ENCODE data around the gene BMP8B.

BMP8B gene

DNA sequence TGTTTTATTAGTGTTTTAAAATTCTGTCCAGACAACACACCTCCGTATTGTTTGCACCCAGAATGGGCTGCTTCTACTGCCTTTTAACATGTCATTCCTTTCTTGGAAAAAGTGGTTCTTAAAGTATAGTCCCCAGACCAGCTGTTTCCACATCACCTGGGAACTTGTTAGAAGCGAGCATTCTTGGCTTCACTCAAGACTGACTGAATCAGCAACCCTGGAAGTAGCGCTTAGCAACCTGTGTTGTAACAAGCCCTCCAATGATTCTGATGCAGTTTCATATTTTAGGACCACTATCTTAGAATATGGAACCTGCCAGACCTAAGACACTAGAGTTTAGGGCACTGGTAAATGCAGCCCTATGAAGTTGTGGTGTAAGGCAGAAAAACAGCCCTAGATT, 55.9 kb downstream of the BMP8B start:
- TF ChIP-seq ZFX (IDR thresholded peaks at IDR 0.05; ENCODE audit: borderline replicate concordance): no peak
- TF ChIP-seq, protein P1, sequence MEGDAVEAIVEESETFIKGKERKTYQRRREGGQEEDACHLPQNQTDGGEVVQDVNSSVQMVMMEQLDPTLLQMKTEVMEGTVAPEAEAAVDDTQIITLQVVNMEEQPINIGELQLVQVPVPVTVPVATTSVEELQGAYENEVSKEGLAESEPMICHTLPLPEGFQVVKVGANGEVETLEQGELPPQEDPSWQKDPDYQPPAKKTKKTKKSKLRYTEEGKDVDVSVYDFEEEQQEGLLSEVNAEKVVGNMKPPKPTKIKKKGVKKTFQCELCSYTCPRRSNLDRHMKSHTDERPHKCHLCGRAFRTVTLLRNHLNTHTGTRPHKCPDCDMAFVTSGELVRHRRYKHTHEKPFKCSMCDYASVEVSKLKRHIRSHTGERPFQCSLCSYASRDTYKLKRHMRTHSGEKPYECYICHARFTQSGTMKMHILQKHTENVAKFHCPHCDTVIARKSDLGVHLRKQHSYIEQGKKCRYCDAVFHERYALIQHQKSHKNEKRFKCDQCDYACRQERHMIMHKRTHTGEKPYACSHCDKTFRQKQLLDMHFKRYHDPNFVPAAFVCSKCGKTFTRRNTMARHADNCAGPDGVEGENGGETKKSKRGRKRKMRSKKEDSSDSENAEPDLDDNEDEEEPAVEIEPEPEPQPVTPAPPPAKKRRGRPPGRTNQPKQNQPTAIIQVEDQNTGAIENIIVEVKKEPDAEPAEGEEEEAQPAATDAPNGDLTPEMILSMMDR (IDR thresholded peaks at IDR 0.05): no peak
- no peak overlapping the region for H3K27ac ChIP-seq

DNA sequence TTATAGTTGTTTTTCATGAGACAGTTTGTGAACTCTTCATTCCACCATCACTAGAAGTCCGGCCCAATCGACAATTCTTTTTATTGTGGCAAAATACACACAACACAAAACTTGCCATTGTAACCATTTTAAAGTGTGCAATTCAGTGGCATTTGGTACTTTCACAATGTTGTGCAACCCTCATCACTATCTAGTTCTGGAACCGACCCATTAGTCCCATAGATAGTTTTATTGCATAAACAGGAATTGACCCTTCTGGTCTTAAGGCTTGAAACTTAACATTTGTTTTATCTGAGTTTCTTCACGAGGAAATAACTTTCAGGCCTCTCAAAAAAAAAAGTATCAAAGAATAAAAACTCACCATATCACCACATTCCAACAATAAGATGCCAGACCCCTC, 58.8 kb downstream of the BMP8B start:
- no peak for TF ChIP-seq ZFX (IDR thresholded peaks at IDR 0.05; ENCODE audit: borderline replicate concordance)
- TF ChIP-seq, protein P1 (IDR thresholded peaks at IDR 0.05): no peak
- H3K27ac ChIP-seq: no peak overlapping the region

DNA sequence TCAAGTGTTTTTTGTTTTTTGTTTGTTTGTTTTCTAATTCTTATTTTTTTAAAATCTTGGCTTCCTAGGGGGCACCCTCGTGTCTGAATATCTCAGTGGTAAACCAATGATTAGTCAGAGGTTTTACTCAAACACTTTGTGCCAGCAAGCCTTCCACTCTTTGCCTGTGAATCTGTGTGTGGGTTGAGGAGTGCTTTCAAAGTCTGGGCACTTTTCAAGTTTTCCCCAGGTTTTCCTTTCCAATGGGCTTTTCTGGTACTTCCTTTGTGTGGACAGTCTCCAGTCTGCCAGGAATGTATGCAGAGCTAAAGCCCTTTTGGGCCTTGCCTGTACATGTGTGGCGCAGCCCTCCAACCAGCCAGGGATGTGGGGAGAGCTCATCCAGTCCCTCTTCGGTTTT, 59.6 kb downstream of the BMP8B start:
- no peak overlapping the region for H3K27ac ChIP-seq
- TF ChIP-seq, protein P1 (IDR thresholded peaks at IDR 0.05): no peak
- no peak for TF ChIP-seq ZFX (IDR thresholded peaks at IDR 0.05; ENCODE audit: borderline replicate concordance)

DNA sequence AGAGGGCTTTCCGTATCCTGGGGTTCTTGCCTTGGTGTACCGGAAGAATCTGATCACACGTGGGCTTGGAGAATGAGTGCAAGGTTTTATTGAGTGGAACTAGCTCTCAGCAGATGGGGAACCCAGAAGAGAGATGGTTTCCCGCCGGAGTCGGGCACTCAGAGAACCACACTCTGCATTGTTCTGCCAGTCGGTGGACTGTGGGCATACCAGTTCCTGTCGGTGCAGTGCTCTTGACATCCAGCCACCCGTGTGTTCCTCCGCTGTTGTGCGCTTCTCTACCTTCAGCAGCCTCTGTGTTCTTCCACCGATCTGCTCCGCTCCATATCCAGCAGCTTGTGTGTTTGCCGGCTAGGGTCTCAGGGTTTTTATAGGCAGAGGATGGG, 60.7 kb downstream of the BMP8B start:
- no peak for TF ChIP-seq ZFX (IDR thresholded peaks at IDR 0.05; ENCODE audit: borderline replicate concordance)
- TF ChIP-seq, protein P1 (IDR thresholded peaks at IDR 0.05): no peak
- H3K27ac ChIP-seq: no peak overlapping the region

DNA sequence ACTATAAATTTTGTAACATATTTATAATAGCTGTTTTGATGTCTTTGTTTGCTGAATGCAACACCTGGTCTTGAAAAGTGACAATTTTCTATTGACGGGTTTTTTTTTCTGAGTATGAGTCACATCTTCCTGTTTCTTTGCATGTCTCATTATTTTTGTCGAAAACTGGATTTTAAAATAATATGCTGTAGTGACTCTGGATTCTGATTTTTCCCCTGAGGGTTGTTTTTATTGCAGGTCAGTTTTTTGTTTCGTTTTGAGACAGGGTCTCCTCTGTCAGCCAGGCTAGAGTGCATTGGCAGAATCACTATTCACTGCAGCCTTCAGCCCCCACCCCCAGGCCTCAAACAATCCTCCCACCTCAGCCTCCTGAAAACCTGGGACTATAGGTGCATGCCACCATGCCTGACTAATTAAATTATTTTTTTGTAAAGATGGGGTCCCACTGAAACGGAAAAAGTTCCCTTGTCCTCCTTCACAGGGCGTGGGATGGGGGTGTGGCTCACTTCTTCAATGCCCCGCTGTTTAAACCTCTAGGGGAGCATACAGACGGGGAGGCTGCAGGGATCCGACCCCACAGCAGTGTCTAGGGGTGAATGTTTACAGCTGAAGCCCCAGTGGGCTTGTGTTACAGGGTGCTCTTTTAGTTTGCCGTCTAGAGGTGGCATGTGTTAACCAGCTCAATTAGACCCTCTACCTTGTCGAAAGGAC, 61.3 kb downstream of the BMP8B start:
- H3K27ac ChIP-seq: no peak overlapping the region

DNA sequence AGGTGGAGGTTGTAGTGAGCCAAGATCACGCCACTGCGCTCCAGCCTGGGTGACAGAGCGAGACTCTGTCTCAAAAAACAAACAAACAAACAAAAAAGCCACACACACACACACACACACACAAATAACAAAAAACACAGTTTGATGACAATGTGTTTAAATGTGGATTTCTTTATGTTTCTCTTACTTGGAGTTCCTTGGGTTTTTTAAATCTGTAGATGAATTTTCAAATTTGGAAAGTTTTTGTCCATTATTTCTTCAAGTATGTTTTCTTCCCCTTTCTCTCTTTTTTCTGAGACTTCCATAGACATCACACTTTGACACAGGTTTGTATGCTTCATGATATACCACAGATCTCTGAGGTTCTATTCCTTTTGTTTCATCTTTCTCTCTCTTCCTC, 62.1 kb downstream of the BMP8B start:
- TF ChIP-seq, protein P1 (IDR thresholded peaks at IDR 0.05): no peak
- no peak for TF ChIP-seq ZFX (IDR thresholded peaks at IDR 0.05; ENCODE audit: borderline replicate concordance)
- no peak overlapping the region for H3K27ac ChIP-seq

More for the DNA sequence above, 61.3 kb downstream of the BMP8B start:
- TF ChIP-seq, protein P1 (IDR thresholded peaks at IDR 0.05): no peak
- no peak for TF ChIP-seq ZFX (IDR thresholded peaks at IDR 0.05; ENCODE audit: borderline replicate concordance)

DNA sequence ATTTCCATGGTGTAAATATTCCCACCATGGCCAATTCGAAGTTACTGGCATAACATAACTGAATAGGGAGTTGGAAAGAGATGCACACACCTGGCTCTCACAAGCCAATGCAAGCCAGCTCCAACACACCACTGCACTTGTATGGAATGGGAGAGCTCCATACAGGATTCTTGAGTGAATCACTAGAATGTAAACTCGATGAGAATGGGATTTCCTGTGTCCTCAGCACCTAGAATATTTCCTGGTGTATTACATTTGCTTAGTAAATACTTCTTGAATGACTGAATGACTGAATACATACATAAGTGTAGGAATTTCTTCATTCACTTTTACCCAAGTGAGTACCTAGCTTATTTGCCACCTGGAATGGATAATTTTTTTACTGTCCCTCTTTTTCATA, 66.2 kb downstream of the BMP8B start:
- TF ChIP-seq, protein P1 (IDR thresholded peaks at IDR 0.05): no peak
- TF ChIP-seq ZFX (IDR thresholded peaks at IDR 0.05; ENCODE audit: borderline replicate concordance): no peak
- no peak overlapping the region for H3K27ac ChIP-seq

All from 22Rv1 (cell line).